ENCODE data around the gene TSPAN31. TPM values are rescaled to one million over a fixed set of nuclear protein-coding genes. Genes with fewer than 3 reads are reported as not detected.

TSPAN31 gene
- total and polyA plus RNA-seq, 8 donors: 10.1 to 46.8 (median 19.4) TPM

DNA sequence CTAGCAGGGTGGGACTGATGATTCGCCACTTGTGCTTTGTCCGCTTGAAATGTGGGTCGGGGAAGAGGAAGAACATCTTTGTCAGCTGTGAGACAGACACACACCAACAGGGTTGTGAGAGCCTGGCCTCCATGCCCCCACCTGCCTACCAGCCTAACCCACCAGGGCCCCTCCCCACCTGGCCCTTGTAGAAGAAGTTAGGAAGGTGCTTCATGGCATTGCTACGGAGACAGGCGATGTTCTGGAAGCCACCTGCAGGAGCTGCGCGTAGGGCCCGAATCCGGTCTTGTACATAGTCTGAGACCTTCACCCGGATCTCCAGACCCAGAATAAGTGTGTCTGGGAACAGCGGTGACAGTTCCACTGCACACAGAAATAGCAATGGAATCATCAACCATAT is 24.8 kb downstream of the TSPAN31 start:
- DNase-seq: peak in 1 of 2 donors; percentile 9
- Histone ChIP-seq H3K27me3 (peaks cover 10 to 31% (median 31%) of the 10 kb centered on the region in 3 donors), H3K4me1 (peaks cover 41 to 53% (median 52%) of the 10 kb centered on the region in 4 donors), H3K36me3 (peaks cover 0 to 30% (median 23%) of the 10 kb centered on the region in 4 donors), H3K27ac (no peak overlapping the region), H3K9me3 (no peaks in the 10 kb centered on the region), H3K4me3 (no peak overlapping the region)
- TF ChIP-seq POLR2AphosphoS5 (IDR thresholded peaks at IDR 0.05) (no peak), EP300 (IDR thresholded peaks at IDR 0.05) (no peak), POLR2A (IDR thresholded peaks at IDR 0.05) (no peak)
- TF ChIP-seq, protein P1, sequence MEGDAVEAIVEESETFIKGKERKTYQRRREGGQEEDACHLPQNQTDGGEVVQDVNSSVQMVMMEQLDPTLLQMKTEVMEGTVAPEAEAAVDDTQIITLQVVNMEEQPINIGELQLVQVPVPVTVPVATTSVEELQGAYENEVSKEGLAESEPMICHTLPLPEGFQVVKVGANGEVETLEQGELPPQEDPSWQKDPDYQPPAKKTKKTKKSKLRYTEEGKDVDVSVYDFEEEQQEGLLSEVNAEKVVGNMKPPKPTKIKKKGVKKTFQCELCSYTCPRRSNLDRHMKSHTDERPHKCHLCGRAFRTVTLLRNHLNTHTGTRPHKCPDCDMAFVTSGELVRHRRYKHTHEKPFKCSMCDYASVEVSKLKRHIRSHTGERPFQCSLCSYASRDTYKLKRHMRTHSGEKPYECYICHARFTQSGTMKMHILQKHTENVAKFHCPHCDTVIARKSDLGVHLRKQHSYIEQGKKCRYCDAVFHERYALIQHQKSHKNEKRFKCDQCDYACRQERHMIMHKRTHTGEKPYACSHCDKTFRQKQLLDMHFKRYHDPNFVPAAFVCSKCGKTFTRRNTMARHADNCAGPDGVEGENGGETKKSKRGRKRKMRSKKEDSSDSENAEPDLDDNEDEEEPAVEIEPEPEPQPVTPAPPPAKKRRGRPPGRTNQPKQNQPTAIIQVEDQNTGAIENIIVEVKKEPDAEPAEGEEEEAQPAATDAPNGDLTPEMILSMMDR (IDR thresholded peaks at IDR 0.05): no peak
- 94 to 98% (median 97%) methylated on average over 10 to 11 of the region's 11 CpGs for WGBS, 5 donors
- intact Hi-C loops (cut with DNase I; ENCODE audit: low total_unique reads): no loop called here

GRCh38 chr12:57770734-57771133 is 25.9 kb downstream of the TSPAN31 start:
- Histone ChIP-seq H3K36me3 (peaks cover 0 to 38% (median 31%) of the 10 kb centered on the region in 4 donors), H3K4me3 (peak overlapping the region in 2 of 4 donors; percentile 71 to 80), H3K27ac (peak overlapping the region in 1 of 5 donors; percentile 92), H3K9me3 (no peaks in the 10 kb centered on the region), H3K4me1 (peaks cover 29 to 41% (median 40%) of the 10 kb centered on the region in 4 donors), H3K27me3 (peaks cover under 1 to 20% (median 20%) of the 10 kb centered on the region in 3 donors)
- WGBS, 5 donors: 77 to 93% (median 88%) methylated on average over 3 to 4 of the region's 4 CpGs
- peak in 1 of 2 donors; percentile 23 for DNase-seq
- intact Hi-C loops (cut with DNase I; ENCODE audit: low total_unique reads): no loop called here
- TF ChIP-seq, protein P1 (IDR thresholded peaks at IDR 0.05): no peak
- TF ChIP-seq POLR2AphosphoS5 (IDR thresholded peaks at IDR 0.05): no peak
- TF ChIP-seq EP300 (IDR thresholded peaks at IDR 0.05): no peak
- TF ChIP-seq POLR2A (IDR thresholded peaks at IDR 0.05): no peak

GRCh38 chr12:57771236-57771872 is 26.5 kb downstream of the TSPAN31 start:
- Histone ChIP-seq H3K4me1 (peaks cover 23 to 35% (median 34%) of the 10 kb centered on the region in 4 donors), H3K27ac (peak overlapping the region; percentile 92 to 96 (median 93)), H3K4me3 (peak overlapping the region; percentile 57 to 95 (median 76)), H3K36me3 (peaks cover 0 to 44% (median 37%) of the 10 kb centered on the region in 4 donors), H3K27me3 (peaks cover 0 to 14% (median 14%) of the 10 kb centered on the region in 3 donors), H3K9me3 (no peaks in the 10 kb centered on the region)
- TF ChIP-seq POLR2AphosphoS5 (IDR thresholded peaks at IDR 0.05) (no peak), POLR2A (IDR thresholded peaks at IDR 0.05) (no peak), EP300 (IDR thresholded peaks at IDR 0.05) (no peak)
- TF ChIP-seq, protein P1 (IDR thresholded peaks at IDR 0.05): no peak
- 1 to 2% (median 2%) methylated on average over 16 of the region's 16 CpGs for WGBS, 5 donors
- intact Hi-C loops (cut with DNase I; ENCODE audit: low total_unique reads): no loop called here
- peak; percentile 81 to 97 for DNase-seq

- H3K4me3 ChIP-seq: peak within 1 kb of the TSS; percentile 57 to 95 (median 76)
- 0 to 1% (median 0%) methylated on average over 24 to 28 of the region's 28 CpGs for WGBS, 5 donors
- DNase-seq: peak; percentile 95 to 99
- peaks cover 0 to 44% (median 37%) of the 10 kb centered on the region in 4 donors for H3K36me3 ChIP-seq
- peaks cover 0 to 8% (median 8%) of the 10 kb centered on the region in 3 donors for H3K27me3 ChIP-seq
- TF ChIP-seq, protein P1 (IDR thresholded peaks at IDR 0.05): no peak
- no peak for TF ChIP-seq EP300 (IDR thresholded peaks at IDR 0.05)
- peak; percentile 41 to 92 (median 62) for TF ChIP-seq POLR2AphosphoS5 (IDR thresholded peaks at IDR 0.05)
- no peak for TF ChIP-seq POLR2A (IDR thresholded peaks at IDR 0.05)
- H3K9me3 ChIP-seq: no peaks in the 10 kb centered on the region
- peaks cover 17 to 29% (median 28%) of the 10 kb centered on the region in 4 donors for H3K4me1 ChIP-seq
- peak within 1 kb of the TSS; percentile 92 to 96 (median 93) for H3K27ac ChIP-seq
- intact Hi-C loops (cut with DNase I; ENCODE audit: low total_unique reads): no loop called here
Observed at GRCh38 chr12:57771873-57772428, 27.1 kb downstream of the TSPAN31 start, which contains the start of gene METTL1. METTL1 (minus strand) TSS chr12:57772105; CDS start chr12:57772083, 22 bp downstream.

Data from stomach (tissue), 9 donors.